Measurements from ENCODE around the gene C1orf87. TPM values are rescaled to one million over a fixed set of nuclear protein-coding genes. Genes with fewer than 3 reads are reported as not detected.

Gene C1orf87
- total and polyA plus RNA-seq, 10 donors: not detected

- intact Hi-C loops (cut with DNase I; ENCODE audit: low total_unique reads): no loop called here
- no peak for DNase-seq
- Histone ChIP-seq H3K4me1 (no peaks in the 10 kb centered on the region), H3K27ac (no peak overlapping the region), H3K4me3 (no peak overlapping the region), H3K9me3 (peaks cover 0 to 1% (median 0%) of the 10 kb centered on the region in 8 donors), H3K36me3 (no peaks in the 10 kb centered on the region), H3K27me3 (replicated peaks in 1 of 7) (no peaks in the 10 kb centered on the region)
- no peak for TF ChIP-seq POLR2AphosphoS5 (IDR thresholded peaks at IDR 0.05)
- no peak for TF ChIP-seq CTCF (IDR thresholded peaks at IDR 0.05 in 8 of 11, conservative IDR thresholded peaks at IDR 0.05 in 3 of 11)
- no peak for TF ChIP-seq POLR2A (IDR thresholded peaks at IDR 0.05)
Observed at GRCh38 chr1:60025552-60025951, 48.0 kb downstream of the C1orf87 start.

- intact Hi-C loops (cut with DNase I; ENCODE audit: low total_unique reads): no loop called here
- H3K4me3 ChIP-seq: no peak overlapping the region
- H3K27me3 ChIP-seq (replicated peaks in 1 of 7): no peaks in the 10 kb centered on the region
- no peak overlapping the region for H3K27ac ChIP-seq
- H3K36me3 ChIP-seq: no peaks in the 10 kb centered on the region
- H3K4me1 ChIP-seq: no peaks in the 10 kb centered on the region
- H3K9me3 ChIP-seq: peaks cover 0 to 12% (median 4%) of the 10 kb centered on the region in 8 donors
- 76 to 90% (median 87%) methylated on average over 4 of the region's 4 CpGs for WGBS, 5 donors
- no peak for DNase-seq
- no peak for TF ChIP-seq POLR2A (IDR thresholded peaks at IDR 0.05)
- TF ChIP-seq CTCF (IDR thresholded peaks at IDR 0.05 in 8 of 11, conservative IDR thresholded peaks at IDR 0.05 in 3 of 11): no peak
- no peak for TF ChIP-seq POLR2AphosphoS5 (IDR thresholded peaks at IDR 0.05)
Observed at GRCh38 chr1:60017508-60018205, 55.9 kb downstream of the C1orf87 start.

- Histone ChIP-seq H3K27me3 (replicated peaks in 1 of 7) (no peaks in the 10 kb centered on the region), H3K27ac (no peak overlapping the region), H3K4me1 (no peaks in the 10 kb centered on the region), H3K36me3 (no peaks in the 10 kb centered on the region), H3K9me3 (no peaks in the 10 kb centered on the region), H3K4me3 (no peak overlapping the region)
- DNase-seq: no peak
- 61 to 81% (median 75%) methylated on average over 1 of the region's 1 CpG for WGBS, 5 donors
- intact Hi-C loops (cut with DNase I; ENCODE audit: low total_unique reads): no loop called here
- TF ChIP-seq POLR2A (IDR thresholded peaks at IDR 0.05) (no peak), POLR2AphosphoS5 (IDR thresholded peaks at IDR 0.05) (no peak), CTCF (IDR thresholded peaks at IDR 0.05 in 8 of 11, conservative IDR thresholded peaks at IDR 0.05 in 3 of 11) (no peak)
Observed at GRCh38 chr1:60010690-60011089, 62.9 kb downstream of the C1orf87 start.

GRCh38 chr1:60008500-60008899, 65.1 kb downstream of the C1orf87 start:
- Histone ChIP-seq H3K27me3 (replicated peaks in 1 of 7) (no peaks in the 10 kb centered on the region), H3K27ac (no peak overlapping the region), H3K9me3 (no peaks in the 10 kb centered on the region), H3K4me3 (no peak overlapping the region), H3K4me1 (no peaks in the 10 kb centered on the region), H3K36me3 (no peaks in the 10 kb centered on the region)
- intact Hi-C loops (cut with DNase I; ENCODE audit: low total_unique reads): no loop called here
- no peak for TF ChIP-seq CTCF (IDR thresholded peaks at IDR 0.05 in 8 of 11, conservative IDR thresholded peaks at IDR 0.05 in 3 of 11)
- no peak for TF ChIP-seq POLR2AphosphoS5 (IDR thresholded peaks at IDR 0.05)
- no peak for TF ChIP-seq POLR2A (IDR thresholded peaks at IDR 0.05)
- WGBS, 5 donors: 62 to 80% (median 73%) methylated on average over 4 of the region's 4 CpGs
- no peak for DNase-seq

Measured in spleen (tissue), 11 donors.